Left lung (tissue), 10 donors: Measurements from ENCODE around the gene KIF13A. TPM values are rescaled to one million over a fixed set of nuclear protein-coding genes. Genes with fewer than 3 reads are reported as not detected.

ENCODE experiments used
- ATAC-seq: fragments of 200-7000 bp; cut with Tn5 transposase; one replicate; pipeline ENCODE4 v1.9.1; 2020; ENCODE audit warnings: moderate library complexity
- DNase-seq, 4 donors: peaks; one replicate each; pipeline ENCODE4 v3.0.0-alpha.2; 2013 to 2020
- H3K27ac ChIP-seq, 2 donors: fragments of 200-600 bp; sonication (generic) in 1 of 2; one replicate each; pipeline versions ENCODE4 v1.5.0 to v1.8.0; 2020 to 2021
- H3K27me3 ChIP-seq, 2 donors: fragments of 200-600 bp; sonication (generic) in 1 of 2; one replicate each; pipeline versions ENCODE4 v1.5.0 to v1.8.0; 2020 to 2021
- H3K36me3 ChIP-seq, 2 donors: fragments of 200-600 bp; sonication (generic) in 1 of 2; one replicate each; pipeline versions ENCODE4 v1.5.0 to v1.8.0; 2020 to 2021
- H3K4me1 ChIP-seq, 2 donors: fragments of 200-600 bp; one replicate each; pipeline ENCODE4 v1.8.0; 2021
- H3K4me3 ChIP-seq, 2 donors: fragments of 200-600 bp; sonication (generic) in 1 of 2; one replicate each; pipeline versions ENCODE4 v1.5.0 to v1.8.0; 2020 to 2021; ENCODE audit warnings: mild to moderate bottlenecking in 1 of 2
- H3K9me3 ChIP-seq, 2 donors: fragments of 200-600 bp; sonication (generic) in 1 of 2; one replicate each; pipeline versions ENCODE4 v1.5.0 to v1.8.0; 2020 to 2021
- intact Hi-C, 2 donors: fragments of 100-400 bp; cut with DNase I; formaldehyde crosslinking; loops; one replicate each; pipeline versions ENCODE4 v1.11.2 to v1.14.2; 2022
- polyA plus RNA-seq, 6 donors: library from polyadenylated mRNA; unstranded; fragments of 120-200 nt; gene quantifications; one replicate each; pipeline ENCODE4 v1.2.1, GENCODE V29; 2013; ENCODE audit not compliant: insufficient read length in 6 of 6
- total RNA-seq, 2 donors: library from RNA; stranded (reverse); fragmentation: NEBNext Ultra II Directional; extraction: Animal tissue kit (Norgen Biotek cat#: 25700); gene quantifications; one replicate each; pipeline ENCODE4 v1.2.1, GENCODE V29; 2021
- TF ChIP-seq, protein P1 (sequence below), 2 donors: fragments of 200-600 bp; sonication (generic) in 1 of 2; IDR thresholded peaks; one replicate each; pipeline versions ENCODE4 v1.5.0 to v1.8.0; 2021; ENCODE audit warnings: antibody characterized with exemption in 2 of 2
- donor health status: DM: no; HTN: yes; CAD: no.
- donor health status: DM: no; HTN: no; CAD: no.

The KIF13A gene
- total and polyA plus RNA-seq, 8 donors = 42.1 to 50.1 (median 46.3) TPM

DNA sequence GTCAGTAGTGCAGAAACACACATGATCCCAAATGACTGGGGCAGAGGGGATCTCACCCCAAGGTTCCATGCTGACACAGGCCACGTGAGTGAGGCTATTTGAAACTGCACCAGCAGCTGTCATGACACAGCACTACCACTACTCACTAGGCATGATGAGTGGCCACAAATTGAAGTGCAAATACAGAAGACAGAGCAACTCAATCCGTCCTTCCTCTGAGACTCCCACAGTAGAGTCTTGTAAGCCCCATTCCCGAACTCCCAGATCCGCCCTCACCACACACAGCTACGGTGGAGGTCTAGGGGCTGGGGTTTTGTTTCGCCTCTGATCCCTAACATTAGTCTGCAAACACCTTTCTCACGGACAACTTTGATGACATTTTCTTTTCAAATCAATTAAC lies 167.4 kb downstream of the KIF13A start:
- no peak overlapping the region for H3K4me3 ChIP-seq
- peaks cover 0 to 42% of the 10 kb centered on the region in 2 donors for H3K36me3 ChIP-seq
- TF ChIP-seq, protein P1, sequence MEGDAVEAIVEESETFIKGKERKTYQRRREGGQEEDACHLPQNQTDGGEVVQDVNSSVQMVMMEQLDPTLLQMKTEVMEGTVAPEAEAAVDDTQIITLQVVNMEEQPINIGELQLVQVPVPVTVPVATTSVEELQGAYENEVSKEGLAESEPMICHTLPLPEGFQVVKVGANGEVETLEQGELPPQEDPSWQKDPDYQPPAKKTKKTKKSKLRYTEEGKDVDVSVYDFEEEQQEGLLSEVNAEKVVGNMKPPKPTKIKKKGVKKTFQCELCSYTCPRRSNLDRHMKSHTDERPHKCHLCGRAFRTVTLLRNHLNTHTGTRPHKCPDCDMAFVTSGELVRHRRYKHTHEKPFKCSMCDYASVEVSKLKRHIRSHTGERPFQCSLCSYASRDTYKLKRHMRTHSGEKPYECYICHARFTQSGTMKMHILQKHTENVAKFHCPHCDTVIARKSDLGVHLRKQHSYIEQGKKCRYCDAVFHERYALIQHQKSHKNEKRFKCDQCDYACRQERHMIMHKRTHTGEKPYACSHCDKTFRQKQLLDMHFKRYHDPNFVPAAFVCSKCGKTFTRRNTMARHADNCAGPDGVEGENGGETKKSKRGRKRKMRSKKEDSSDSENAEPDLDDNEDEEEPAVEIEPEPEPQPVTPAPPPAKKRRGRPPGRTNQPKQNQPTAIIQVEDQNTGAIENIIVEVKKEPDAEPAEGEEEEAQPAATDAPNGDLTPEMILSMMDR (IDR thresholded peaks at IDR 0.05) = no peak
- intact Hi-C loops = no loop called here
- H3K27me3 ChIP-seq = no peaks in the 10 kb centered on the region
- DNase-seq (no peak), ATAC-seq (no peak)
- H3K4me1 ChIP-seq = no peaks in the 10 kb centered on the region
- H3K27ac ChIP-seq = no peak overlapping the region
- no peaks in the 10 kb centered on the region for H3K9me3 ChIP-seq

DNA sequence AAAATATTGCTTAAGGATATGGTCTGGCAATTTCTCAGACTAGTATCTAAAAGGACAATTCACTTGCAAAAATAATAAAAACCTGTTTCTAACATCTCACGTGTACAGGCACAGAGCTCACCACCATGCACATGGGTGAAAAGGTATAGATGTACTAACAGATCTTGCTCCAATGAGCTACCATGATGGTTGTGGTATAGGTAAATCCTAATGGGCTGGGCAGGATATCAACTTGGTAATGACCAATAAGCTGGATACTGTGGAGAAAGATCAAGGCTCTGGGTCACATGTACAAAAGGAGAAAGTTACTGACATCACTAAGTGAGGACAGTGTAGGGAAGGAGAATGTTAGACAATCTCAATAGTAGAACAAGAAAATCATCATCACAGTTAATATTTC lies 169.7 kb downstream of the KIF13A start:
- no peak for DNase-seq
- H3K27me3 ChIP-seq = no peaks in the 10 kb centered on the region
- intact Hi-C loops = no loop called here
- no peak for ATAC-seq
- H3K36me3 ChIP-seq = peaks cover 0 to 43% of the 10 kb centered on the region in 2 donors
- H3K27ac ChIP-seq = no peak overlapping the region
- TF ChIP-seq, protein P1 (IDR thresholded peaks at IDR 0.05) = no peak
- no peaks in the 10 kb centered on the region for H3K9me3 ChIP-seq
- no peak overlapping the region for H3K4me3 ChIP-seq
- no peaks in the 10 kb centered on the region for H3K4me1 ChIP-seq

GRCh38 chr6:17816921-17817611 lies 170.4 kb downstream of the KIF13A start:
- intact Hi-C loops = no loop called here
- Histone ChIP-seq H3K27ac (no peak overlapping the region), H3K27me3 (no peaks in the 10 kb centered on the region), H3K4me3 (no peak overlapping the region), H3K4me1 (no peaks in the 10 kb centered on the region), H3K9me3 (no peaks in the 10 kb centered on the region), H3K36me3 (peaks cover 0 to 42% of the 10 kb centered on the region in 2 donors)
- TF ChIP-seq, protein P1 (IDR thresholded peaks at IDR 0.05) = no peak
- ATAC-seq (no peak), DNase-seq (no peak)

DNA sequence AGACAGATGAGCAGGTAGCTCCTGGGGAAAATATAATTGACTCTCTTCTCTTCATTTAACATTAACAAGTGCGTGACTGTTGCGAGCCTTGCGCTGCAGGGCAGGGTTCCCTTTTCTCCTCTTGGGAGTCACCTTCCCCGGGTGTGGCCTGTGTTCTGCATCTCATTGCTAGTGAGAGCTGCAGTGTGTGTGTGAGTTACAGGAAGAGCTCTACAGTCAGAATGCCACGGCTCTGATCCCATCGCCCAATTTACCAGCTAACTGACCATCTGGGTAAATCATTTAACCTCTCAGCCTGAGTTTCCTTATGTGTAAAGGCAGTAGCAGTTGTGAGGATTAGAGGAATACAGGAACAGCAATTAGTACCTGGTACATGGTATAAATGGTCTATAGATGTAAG lies 173.9 kb downstream of the KIF13A start:
- TF ChIP-seq, protein P1 (IDR thresholded peaks at IDR 0.05) = no peak
- Histone ChIP-seq H3K27ac (no peak overlapping the region), H3K9me3 (no peaks in the 10 kb centered on the region), H3K27me3 (no peaks in the 10 kb centered on the region), H3K36me3 (peaks cover 0 to 29% of the 10 kb centered on the region in 2 donors), H3K4me1 (no peaks in the 10 kb centered on the region), H3K4me3 (no peak overlapping the region)
- ATAC-seq = no peak
- DNase-seq = no peak
- intact Hi-C loops = no loop called here

- Histone ChIP-seq H3K36me3 (peaks cover 0 to 42% of the 10 kb centered on the region in 2 donors), H3K4me1 (no peaks in the 10 kb centered on the region), H3K9me3 (peaks cover 0 to 2% of the 10 kb centered on the region in 2 donors), H3K27me3 (no peaks in the 10 kb centered on the region), H3K27ac (no peak overlapping the region), H3K4me3 (no peak overlapping the region)
- TF ChIP-seq, protein P1 (IDR thresholded peaks at IDR 0.05) = no peak
- no peak for DNase-seq
- no peak for ATAC-seq
- intact Hi-C loops = no loop called here
Observed at GRCh38 chr6:17812311-17812710, 175.1 kb downstream of the KIF13A start.
